SIG-M5 treated with dmso at 0.1 percent for 504 hours (cell line): ENCODE data around the gene HSPA4.
A peak's percentile ranks its signal among the peaks of the same experiment; 100 is the strongest.
"Not testable (repeated sequence)": the region's sequence is repeated elsewhere in the genome, so short reads cannot be mapped to it uniquely, and the experiment has no call there.

Source experiments
- DNase-seq: peaks from one replicate; lab custom pipeline; 2025; ENCODE audit not compliant: unreplicated experiment; lab: John Stamatoyannopoulos, UW

Gene HSPA4

DNA sequence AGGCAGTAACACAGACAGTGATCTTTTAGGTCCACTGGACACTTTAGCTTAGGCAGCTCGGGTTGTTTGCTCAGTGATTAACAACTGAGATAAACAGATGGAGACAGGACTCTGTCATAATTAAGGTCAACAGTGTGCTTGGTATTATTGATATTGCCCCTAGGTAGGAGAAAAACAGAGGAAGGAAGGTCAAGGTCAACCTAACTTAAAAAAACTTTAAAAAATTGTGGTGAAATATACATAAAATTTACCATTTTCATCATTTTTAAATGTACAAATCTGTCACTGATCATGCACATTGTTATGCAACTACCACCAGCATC, 2.1 kb upstream of the HSPA4 start:
- DNase-seq = no peak

- no peak for DNase-seq
Measured at GRCh38 chr5:133050521-133050920, 1.3 kb upstream of the HSPA4 start.

DNA sequence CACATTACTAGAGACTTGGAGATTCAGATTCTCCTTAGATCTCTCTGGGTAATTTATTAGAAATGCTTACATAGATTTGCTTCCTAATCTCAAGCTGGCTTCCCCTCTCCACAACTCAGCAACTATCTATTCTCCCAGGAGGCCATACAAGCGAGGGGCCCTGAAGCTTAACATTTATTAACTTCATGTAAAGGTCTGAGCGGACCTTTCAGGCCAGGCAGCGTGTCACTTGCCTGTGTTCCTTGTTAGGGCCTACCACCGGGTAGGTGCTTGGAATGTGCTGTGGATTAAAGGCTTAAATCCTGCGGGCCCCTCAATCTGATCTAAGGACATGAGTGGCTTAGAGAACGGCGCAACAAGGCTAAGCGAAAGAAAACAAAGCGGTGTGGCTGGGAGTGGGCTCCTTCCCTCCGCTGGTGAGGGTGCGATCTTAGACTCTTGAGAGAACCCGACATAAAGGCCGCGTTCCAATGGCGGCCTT, 712 bp upstream of the HSPA4 start:
- DNase-seq = no peak

DNA sequence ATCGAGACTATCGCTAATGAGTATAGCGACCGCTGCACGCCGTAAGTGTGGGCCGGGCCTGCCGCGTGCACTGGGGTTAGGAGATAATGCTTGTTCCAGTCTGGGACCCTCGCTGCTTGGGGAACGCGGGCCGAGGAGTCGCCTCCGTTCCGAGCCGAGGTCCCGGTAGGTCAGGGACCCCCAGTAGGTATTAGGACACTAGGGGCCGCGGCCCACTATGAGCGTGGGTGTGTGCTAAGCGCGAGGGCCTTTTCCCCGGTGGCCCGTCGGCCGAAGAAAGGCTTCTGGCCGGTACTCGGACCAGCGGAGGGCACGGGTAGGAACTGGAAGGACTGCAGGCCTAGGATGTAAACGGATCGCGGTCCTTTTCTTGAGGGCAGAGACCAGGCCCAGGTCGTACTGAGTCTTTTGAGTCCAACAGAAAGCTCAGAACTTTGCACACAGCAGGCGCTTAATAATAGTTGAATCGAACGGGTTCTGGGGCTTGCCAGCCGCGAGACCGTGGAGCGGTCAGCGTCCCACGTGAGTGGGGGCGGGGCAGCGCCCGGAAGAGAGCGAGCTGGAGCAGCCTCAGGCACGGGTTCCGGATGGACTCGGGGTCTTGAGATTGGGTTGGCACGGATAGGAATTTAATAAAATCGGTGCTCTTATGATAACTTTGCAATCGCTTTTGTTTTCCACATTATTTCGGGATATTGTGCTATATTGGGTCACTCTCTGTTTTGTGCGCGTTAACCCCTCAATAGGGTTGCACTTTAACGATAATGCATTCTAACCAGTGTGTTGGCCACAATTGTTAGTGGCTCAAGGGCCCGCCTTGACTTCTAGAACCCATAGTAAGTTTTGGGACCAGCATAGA, 733 bp downstream of the HSPA4 start:
- peak; percentile 68 for DNase-seq

DNA sequence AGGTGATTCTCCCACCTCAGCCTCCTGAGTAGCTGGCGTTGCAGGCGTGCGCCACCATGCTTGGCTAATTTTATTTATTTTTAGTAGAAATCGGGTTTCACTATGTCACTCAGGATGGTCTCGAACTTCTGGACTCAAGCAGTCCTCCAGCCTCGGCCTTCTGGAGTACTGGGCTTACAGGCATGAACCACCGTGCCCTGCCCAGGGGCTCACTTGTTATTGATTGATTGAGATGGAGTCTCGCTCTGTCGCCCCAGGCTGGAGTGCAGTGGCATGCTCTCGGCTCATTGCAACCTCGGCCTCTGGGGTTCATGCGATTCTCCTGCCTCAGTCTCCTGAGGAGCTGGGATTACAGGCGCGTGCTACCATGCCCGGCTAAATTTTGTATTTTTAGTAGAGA, 1.6 kb downstream of the HSPA4 start:
- DNase-seq = no peak

DNA sequence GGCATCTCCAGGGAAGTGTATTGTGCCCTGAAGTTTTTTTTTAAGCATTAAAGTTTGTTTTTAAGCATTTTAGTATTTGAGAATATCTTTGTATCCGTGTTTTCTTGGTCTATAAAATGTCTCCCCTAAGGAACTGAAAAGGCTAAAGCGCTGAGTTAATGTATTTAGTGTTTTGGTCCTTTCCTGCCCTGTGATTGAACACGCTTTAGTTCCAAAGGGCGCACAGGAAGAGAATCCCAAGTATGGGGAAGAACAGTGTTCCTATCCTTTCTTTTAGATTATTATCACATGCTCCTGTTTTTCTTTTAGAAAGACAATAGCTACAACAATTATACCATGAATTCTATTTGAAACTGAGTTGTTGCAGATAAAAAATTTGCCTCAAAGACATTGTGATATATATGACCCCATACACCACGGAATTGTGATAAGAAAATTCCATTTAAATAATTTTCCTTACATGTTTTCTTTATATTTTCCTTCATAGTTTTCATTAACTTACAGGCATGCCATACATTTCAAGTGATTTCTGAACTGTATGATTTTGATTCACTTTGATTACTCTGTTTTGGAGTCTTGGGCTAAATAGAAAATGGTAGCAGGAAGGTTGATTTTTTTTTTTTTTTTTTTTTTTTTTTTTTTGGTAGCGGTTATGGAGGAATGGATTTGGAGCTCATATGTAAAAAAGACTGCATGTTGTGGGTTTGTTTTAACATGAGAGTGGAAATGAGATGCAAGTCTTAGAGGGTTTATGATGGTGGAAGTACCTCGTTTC, 3.1 kb downstream of the HSPA4 start:
- no peak for DNase-seq

DNA sequence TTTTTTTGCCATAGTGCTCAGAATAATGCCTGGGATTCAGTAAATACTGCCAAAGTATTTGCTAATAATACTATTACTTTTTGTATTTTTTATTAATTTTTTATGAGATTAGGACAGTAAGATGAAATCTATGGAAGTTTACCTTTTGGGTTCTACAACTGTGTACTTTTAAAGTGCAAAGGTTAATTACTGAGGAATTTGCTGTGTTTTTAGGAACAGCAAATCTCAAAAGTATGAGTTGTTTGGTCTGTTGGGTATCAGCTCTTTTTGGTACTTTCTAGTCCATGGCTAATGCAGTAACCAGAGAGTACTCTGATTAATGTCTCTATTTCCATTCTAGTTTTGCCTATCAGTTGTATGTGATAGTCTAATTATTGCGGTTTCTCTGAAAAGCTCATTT, 5.1 kb downstream of the HSPA4 start:
- no peak for DNase-seq

DNA sequence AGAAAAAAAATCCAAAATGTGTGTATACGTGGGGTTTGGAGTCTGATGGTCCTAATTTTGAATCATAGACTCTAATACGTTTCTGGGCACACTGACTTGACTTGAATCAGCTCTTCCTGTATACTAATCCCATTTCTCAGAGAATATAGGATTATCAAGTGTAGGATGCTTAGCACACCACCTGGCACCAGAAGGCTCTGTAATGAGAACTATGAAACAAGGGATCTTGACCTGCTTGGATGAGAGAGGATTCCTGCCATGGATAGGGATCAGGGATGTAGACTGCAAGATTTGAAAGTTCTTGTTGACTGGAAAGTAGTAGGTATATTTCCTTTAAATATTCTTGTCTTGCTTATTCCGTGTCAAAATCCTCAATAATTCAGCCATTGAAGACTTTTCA, 7.8 kb downstream of the HSPA4 start:
- DNase-seq = no peak

GRCh38 chr5:133062276-133062675, 10.5 kb downstream of the HSPA4 start:
- peak; percentile 13 for DNase-seq

DNA sequence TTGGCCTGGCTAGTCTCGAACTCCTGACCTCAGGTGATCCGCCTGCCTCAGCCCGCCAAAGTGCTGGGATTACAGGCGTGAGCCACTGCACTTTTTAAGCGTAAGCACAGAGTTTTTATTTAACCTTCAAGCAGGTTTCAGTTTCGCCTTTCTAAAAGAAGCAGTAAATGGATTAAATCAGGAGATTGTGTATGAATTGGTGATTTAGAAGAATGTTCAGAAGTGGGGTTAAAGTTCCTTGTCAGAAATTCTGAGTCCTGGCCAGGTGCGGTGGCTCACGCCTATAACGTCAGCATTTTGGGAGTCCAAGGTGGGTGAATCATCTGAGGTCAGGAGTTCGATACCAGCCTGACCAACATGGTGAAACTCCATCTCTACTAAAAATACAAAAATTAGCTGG, 12.2 kb downstream of the HSPA4 start:
- no peak for DNase-seq

DNA sequence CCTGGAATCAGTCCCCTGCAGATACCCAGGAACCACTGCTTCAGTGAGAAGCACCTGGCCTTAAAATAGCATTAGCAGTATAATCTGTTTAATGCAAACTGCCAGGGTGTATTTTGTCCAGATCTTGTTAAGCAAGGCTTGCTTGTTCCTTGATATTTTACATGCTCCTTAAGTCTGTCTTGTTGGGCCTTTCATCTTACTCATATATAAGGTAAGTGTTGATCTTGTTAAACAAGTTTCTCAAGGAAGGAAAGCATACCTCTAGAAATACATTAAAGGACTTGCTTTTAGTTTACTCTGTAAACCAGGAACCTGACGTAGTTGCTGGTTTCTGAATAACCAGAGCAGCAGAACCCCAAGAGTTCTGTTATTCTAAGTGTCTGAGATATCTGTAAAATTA, 13.7 kb downstream of the HSPA4 start:
- peak; percentile 73 for DNase-seq

DNA sequence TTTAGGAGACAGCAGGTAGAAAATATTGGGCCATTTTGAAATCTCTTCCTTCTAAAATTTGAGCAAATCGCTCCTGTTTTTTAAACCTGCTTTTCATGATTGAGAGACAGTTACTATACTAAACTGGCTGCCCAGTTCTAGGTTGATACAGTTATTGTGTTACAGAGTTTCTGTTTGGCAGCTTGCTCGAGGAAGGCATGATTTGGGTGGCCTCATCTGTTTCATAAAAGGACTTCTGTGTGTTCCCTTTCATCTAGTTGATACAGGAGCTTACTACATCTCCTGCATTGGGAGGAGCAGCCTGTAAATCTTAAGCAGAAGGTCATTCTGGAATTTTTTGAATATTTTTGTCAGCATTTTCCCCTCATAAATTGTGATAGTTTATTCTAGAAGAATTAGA, 14.2 kb downstream of the HSPA4 start:
- DNase-seq = no peak

- no peak for DNase-seq
Measured at GRCh38 chr5:133072021-133072420, 20.2 kb downstream of the HSPA4 start.

DNA sequence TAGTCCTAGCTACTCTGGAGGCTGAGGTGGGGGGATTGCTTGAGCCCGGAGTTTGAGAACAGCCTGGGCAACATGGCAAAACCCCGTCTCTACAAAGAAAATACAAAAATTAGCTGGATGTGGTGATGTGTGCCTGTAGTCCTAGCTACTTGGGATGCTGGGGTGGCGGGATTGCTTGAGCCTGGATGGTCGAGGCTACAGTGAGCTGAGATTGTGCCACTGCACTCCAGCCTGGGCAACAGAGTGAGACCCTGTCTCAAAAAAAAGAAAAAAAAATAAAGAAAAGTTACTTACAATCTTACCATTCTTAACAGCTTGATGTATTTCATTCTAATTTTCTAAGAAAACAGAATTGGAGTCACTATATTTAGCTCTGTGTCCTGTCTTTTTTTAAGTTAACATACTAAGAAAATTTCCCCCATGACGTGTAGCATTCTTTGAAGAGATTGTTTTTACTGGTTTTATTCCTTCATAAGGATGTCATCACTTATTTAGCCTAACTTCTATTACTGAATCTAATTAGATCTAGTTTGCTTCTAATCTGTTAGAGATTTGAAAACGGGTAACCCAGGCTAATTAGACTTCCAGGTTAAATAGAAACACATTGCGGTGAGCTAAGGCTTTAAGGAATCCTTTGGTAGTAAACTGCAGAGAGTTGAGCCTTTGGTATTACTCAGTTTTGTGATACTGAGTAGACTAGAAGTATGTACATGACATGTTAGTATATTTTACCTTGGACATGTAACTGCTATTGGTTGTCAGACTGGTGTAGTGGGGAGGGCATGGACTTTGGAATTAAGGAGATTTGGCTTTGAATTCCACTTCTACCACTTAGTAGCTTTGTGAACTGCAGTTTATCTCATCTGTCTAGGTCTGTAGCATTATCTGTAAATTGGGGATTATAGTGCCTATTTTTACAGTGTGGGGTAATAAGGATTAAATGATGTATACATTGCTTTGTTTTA, 24.0 kb downstream of the HSPA4 start:
- no peak for DNase-seq

GRCh38 chr5:133079048-133079447, 27.2 kb downstream of the HSPA4 start:
- DNase-seq = no peak

DNA sequence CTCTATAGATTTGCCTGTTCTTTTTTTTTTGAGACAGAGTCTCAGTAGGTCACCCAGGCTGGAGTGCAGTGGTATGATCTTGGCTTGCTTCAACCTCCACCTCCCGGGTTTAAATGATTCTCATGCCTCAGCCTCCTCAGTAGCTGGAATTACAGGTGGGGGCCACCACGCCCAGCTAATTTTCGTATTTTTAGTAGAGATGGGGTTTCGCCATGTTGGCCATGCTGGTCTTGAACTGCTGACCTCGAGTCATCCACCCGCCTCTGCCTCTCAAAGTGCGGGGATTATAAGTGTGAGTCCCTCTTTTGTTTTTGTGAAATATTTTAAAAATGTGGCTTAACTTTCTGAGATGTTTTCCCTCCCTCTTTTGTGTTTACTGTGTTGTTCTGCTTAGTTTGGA, 29.2 kb downstream of the HSPA4 start:
- no peak for DNase-seq

GRCh38 chr5:133081703-133082102, 29.9 kb downstream of the HSPA4 start:
- DNase-seq = no peak

GRCh38 chr5:133082128-133082527, 30.3 kb downstream of the HSPA4 start:
- DNase-seq = no peak

GRCh38 chr5:133083901-133084300, 32.1 kb downstream of the HSPA4 start:
- no peak for DNase-seq

DNA sequence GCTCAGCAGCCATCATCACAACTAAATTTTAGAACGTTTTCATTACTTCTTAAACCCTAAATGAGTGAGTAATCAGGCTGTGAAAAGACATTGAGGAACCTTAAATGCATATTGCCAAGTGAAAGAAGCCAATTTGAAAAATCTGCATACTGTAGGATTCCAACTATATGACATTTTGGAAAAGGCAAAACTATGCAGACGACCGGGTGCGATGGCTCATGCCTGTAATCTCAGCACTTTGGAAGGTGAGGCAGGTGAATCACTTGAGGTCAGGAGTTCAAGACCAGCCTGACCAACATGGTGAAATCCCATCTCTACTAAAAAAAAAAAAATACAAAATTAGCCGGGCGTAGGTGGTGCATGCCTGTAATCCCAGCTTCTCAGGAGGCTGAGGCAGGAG, 33.4 kb downstream of the HSPA4 start:
- not testable (repeated sequence) for DNase-seq

GRCh38 chr5:133086366-133086875, 34.6 kb downstream of the HSPA4 start:
- no peak for DNase-seq
